HG03521 (cell line): ENCODE data around the gene JPT2.

Source experiments
- ATAC-seq: cut with Tn5 transposase; IDR thresholded peaks from one replicate; pipeline ENCODE4 v1.9.1; 2021; ENCODE audit warnings: mild to moderate bottlenecking, moderate library complexity; ENCODE audit not compliant: unreplicated experiment

JPT2 gene

GRCh38 chr16:1749152-1750117 lies 71.4 kb downstream of the JPT2 start:
- no peak for ATAC-seq
